DOHH2 (cell line): Measurements from ENCODE around the gene SSTR5.

Experiments
- H3F3A ChIP-seq: fragments of 200-600 bp; sonication (generic), shearing (Covaris generic); 2 replicates; pipeline ENCODE4 v1.6.0; 2016; ENCODE audit warnings: antibody characterized with exemption, mild to moderate bottlenecking; ENCODE audit not compliant: control insufficient read depth, insufficient read depth
- H3K27ac ChIP-seq: fragments of 200-600 bp; sonication (generic); 2 replicates; pipeline ENCODE4 v1.5.1; 2014; ENCODE audit warnings: low read depth, mild to moderate bottlenecking, low read length, moderate library complexity
- H3K27me3 ChIP-seq: fragments of 200-600 bp; sonication (generic); 2 replicates; pipeline ENCODE4 v1.6.1; 2014; ENCODE audit warnings: mild to moderate bottlenecking, low read length, mixed read lengths; ENCODE audit not compliant: control insufficient read depth
- H3K36me3 ChIP-seq: fragments of 200-600 bp; sonication (generic); 2 replicates; pipeline ENCODE4 v1.6.1; 2014; ENCODE audit warnings: mild to moderate bottlenecking, low read length, moderate library complexity, mixed read lengths; ENCODE audit not compliant: control insufficient read depth
- H3K4me1 ChIP-seq: fragments of 200-600 bp; sonication (generic); 2 replicates; pipeline ENCODE4 v1.6.1; 2014; ENCODE audit warnings: mild to moderate bottlenecking, low read length, mixed read lengths; ENCODE audit not compliant: control insufficient read depth
- H3K4me2 ChIP-seq: fragments of 200-600 bp; sonication (generic); 2 replicates; pipeline ENCODE4 v1.6.0; 2014; ENCODE audit warnings: mild to moderate bottlenecking, low read length, moderate library complexity
- H3K4me3 ChIP-seq: fragments of 200-600 bp; sonication (generic); 2 replicates; pipeline ENCODE4 v1.5.1; 2014; ENCODE audit warnings: mild to moderate bottlenecking, low read length, mixed read lengths
- H3K79me2 ChIP-seq: fragments of 200-600 bp; sonication (generic); 2 replicates; pipeline ENCODE4 v1.6.1; 2014; ENCODE audit warnings: mild to moderate bottlenecking, low read length, mixed read lengths; ENCODE audit not compliant: control insufficient read depth
- H3K9me2 ChIP-seq: fragments of 200-600 bp; sonication (generic); replicated peaks from 2 replicates; pipeline ENCODE4 v1.6.1; 2014; ENCODE audit warnings: mild to moderate bottlenecking, low read length, mixed read lengths; ENCODE audit not compliant: control insufficient read depth
- H3K9me3 ChIP-seq: fragments of 200-600 bp; sonication (generic); 2 replicates; pipeline ENCODE4 v1.6.1; 2014; ENCODE audit warnings: antibody characterized with exemption, low read length, mixed read lengths; ENCODE audit not compliant: control insufficient read depth, insufficient read depth
- H4K20me1 ChIP-seq: fragments of 200-600 bp; sonication (generic); 2 replicates; pipeline ENCODE4 v1.6.0; 2014; ENCODE audit warnings: low read depth, mild to moderate bottlenecking, antibody characterized with exemption, low read length, moderate library complexity; ENCODE audit not compliant: control insufficient read depth, insufficient read depth
- EZH2phosphoT487 ChIP-seq: fragments of 200-600 bp; sonication (generic); IDR thresholded peaks from 2 replicates; pipeline ENCODE4 v1.6.1; 2017; ENCODE audit warnings: borderline replicate concordance, mild to moderate bottlenecking, antibody characterized with exemption, low read length, moderate library complexity, mixed read lengths
- TF ChIP-seq, protein P1 (sequence below): fragments of 200-600 bp; sonication (generic); IDR thresholded peaks from one replicate; pipeline ENCODE4 v1.5.1; 2014; ENCODE audit warnings: antibody characterized with exemption, mild to moderate bottlenecking, low read depth, low read length; ENCODE audit not compliant: poor library complexity, severe bottlenecking

SSTR5 gene

DNA sequence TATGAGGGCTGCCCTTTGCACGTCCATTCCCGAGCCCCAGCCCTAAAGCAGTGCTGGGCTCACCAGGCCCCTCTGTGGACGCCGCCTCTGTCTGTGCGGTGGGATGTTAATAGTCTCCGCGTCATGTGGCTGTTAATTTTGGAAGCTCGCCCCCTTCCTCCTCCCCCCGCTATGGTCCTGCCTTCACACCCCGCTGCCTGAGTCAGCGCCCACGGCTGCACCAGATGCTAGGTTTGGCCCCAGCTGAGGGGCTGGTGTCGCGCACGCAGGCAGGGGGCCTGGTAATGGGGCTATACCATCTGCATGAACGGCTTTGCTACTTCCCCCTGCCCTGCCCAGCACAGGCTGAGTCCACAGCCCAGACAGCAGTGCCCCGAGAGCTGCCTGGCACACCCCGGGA lies 4.1 kb upstream of the SSTR5 start:
- H3K79me2 ChIP-seq = no peaks in the 10 kb centered on the region
- no peaks in the 10 kb centered on the region for H4K20me1 ChIP-seq
- no peaks in the 10 kb centered on the region for H3K27me3 ChIP-seq
- no peak overlapping the region for H3K27ac ChIP-seq
- H3K9me2 ChIP-seq = no peaks in the 10 kb centered on the region
- no peaks in the 10 kb centered on the region for H3F3A ChIP-seq
- TF ChIP-seq EZH2phosphoT487 = no peak
- TF ChIP-seq, protein P1, sequence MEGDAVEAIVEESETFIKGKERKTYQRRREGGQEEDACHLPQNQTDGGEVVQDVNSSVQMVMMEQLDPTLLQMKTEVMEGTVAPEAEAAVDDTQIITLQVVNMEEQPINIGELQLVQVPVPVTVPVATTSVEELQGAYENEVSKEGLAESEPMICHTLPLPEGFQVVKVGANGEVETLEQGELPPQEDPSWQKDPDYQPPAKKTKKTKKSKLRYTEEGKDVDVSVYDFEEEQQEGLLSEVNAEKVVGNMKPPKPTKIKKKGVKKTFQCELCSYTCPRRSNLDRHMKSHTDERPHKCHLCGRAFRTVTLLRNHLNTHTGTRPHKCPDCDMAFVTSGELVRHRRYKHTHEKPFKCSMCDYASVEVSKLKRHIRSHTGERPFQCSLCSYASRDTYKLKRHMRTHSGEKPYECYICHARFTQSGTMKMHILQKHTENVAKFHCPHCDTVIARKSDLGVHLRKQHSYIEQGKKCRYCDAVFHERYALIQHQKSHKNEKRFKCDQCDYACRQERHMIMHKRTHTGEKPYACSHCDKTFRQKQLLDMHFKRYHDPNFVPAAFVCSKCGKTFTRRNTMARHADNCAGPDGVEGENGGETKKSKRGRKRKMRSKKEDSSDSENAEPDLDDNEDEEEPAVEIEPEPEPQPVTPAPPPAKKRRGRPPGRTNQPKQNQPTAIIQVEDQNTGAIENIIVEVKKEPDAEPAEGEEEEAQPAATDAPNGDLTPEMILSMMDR = no peak
- no peak overlapping the region for H3K4me3 ChIP-seq
- H3K4me2 ChIP-seq = no peak overlapping the region
- no peaks in the 10 kb centered on the region; the same call in 1 of the 2 replicates for H3K9me3 ChIP-seq
- no peaks in the 10 kb centered on the region for H3K36me3 ChIP-seq
- no peaks in the 10 kb centered on the region for H3K4me1 ChIP-seq

DNA sequence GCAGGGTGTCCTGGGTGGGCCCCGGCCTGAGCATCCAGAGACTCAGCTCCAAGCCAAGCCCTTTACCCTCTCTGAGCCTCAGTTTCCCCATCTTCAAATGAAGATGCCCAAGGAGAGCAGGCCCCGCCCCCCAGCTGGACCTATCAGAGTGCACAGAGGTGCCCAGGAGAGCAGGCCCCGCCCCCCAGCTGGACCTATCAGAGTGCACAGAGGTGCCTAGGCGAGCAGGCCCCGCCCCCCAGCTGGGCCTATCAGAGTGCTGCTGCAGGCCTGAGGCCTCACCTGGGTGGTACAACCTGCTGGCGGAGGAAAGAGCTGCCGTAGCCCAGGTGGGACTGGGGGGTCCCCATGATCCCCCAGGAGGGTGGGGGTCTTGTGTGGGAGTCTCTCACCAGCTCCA lies 3.4 kb upstream of the SSTR5 start:
- no peaks in the 10 kb centered on the region for H3K36me3 ChIP-seq
- H3F3A ChIP-seq = no peaks in the 10 kb centered on the region
- H3K4me2 ChIP-seq = no peak overlapping the region
- no peaks in the 10 kb centered on the region; the same call in 1 of the 2 replicates for H3K9me3 ChIP-seq
- no peaks in the 10 kb centered on the region for H3K79me2 ChIP-seq
- H3K27ac ChIP-seq = no peak overlapping the region
- no peaks in the 10 kb centered on the region for H3K9me2 ChIP-seq
- no peaks in the 10 kb centered on the region for H3K27me3 ChIP-seq
- no peak for TF ChIP-seq EZH2phosphoT487
- TF ChIP-seq, protein P1 = no peak
- no peak overlapping the region for H3K4me3 ChIP-seq
- no peaks in the 10 kb centered on the region for H4K20me1 ChIP-seq
- H3K4me1 ChIP-seq = no peaks in the 10 kb centered on the region

- H3K27ac ChIP-seq = no peak overlapping the region
- H3K4me2 ChIP-seq = no peak overlapping the region
- no peaks in the 10 kb centered on the region for H3F3A ChIP-seq
- H3K4me1 ChIP-seq = no peaks in the 10 kb centered on the region
- no peaks in the 10 kb centered on the region for H3K9me2 ChIP-seq
- TF ChIP-seq EZH2phosphoT487 = no peak
- TF ChIP-seq, protein P1 = no peak
- H4K20me1 ChIP-seq = no peaks in the 10 kb centered on the region
- H3K79me2 ChIP-seq = no peaks in the 10 kb centered on the region
- H3K4me3 ChIP-seq = no peak overlapping the region
- H3K9me3 ChIP-seq = no peaks in the 10 kb centered on the region; the same call in 1 of the 2 replicates
- no peaks in the 10 kb centered on the region for H3K36me3 ChIP-seq
- no peaks in the 10 kb centered on the region for H3K27me3 ChIP-seq
Observed at GRCh38 chr16:1070084-1070863, 2.3 kb upstream of the SSTR5 start.
